B cell (primary cell): ENCODE data around the gene MRPL28. TPM values are rescaled to one million over a fixed set of nuclear protein-coding genes. Genes with fewer than 3 reads are reported as not detected.

Experiments
- ATAC-seq: fragments of 200-7000 bp; cut with Tn5 transposase; one replicate; pipeline ENCODE4 v1.10.0; 2021; ENCODE audit warnings: low read depth, mild to moderate bottlenecking, moderate number of reproducible peaks, moderate library complexity
- CTCF ChIA-PET: fragments of 350-600 bp; sonication (Branson Sonifier 250); formaldehyde crosslinking; loops from one replicate; lab custom pipeline; 2021; ENCODE audit warnings: antibody characterized with exemption, inconsistent platforms; lab: Charles Lee
- POLR2A ChIA-PET: fragments of 350-600 bp; sonication (Branson Sonifier 250); formaldehyde crosslinking; loops from one replicate; lab custom pipeline; 2021; ENCODE audit warnings: antibody characterized with exemption; lab: Charles Lee
- DNase-seq: peaks from one replicate; pipeline ENCODE4 v3.0.0; 2013
- H2AFZ ChIP-seq: 2 replicates; pipeline ENCODE4 v1.6.1; 2012; ENCODE audit warnings: mild to moderate bottlenecking, low read depth, low read length; ENCODE audit not compliant: insufficient read depth, poor library complexity, severe bottlenecking
- H3K27ac ChIP-seq, 2 donors: 1 replicate in 1 of 2; 2 replicates in 1 of 2; pipeline ENCODE4 v1.5.1; 2012 to 2013; ENCODE audit warnings: low read length in 2 of 2, mild to moderate bottlenecking in 2 of 2, moderate library complexity in 1 of 2
- H3K27me3 ChIP-seq, 4 experiments: fragments of 200-600 bp in 1 of 4; sonication (generic) in 1 of 4; replicated peaks in 1 of 4; 1 replicate in 2 of 4; 2 replicates in 2 of 4; pipeline versions ENCODE4 v1.6.1 to v1.7.0; 2013 to 2016; ENCODE audit warnings: low read length in 3 of 4, mild to moderate bottlenecking in 2 of 4, mixed read lengths in 1 of 4, moderate library complexity in 1 of 4; ENCODE audit not compliant: insufficient read depth in 4 of 4, control insufficient read depth in 3 of 4; ENCODE audit errors: control extremely low read depth in 1 of 4
- H3K36me3 ChIP-seq, 2 experiments: replicated peaks in 1 of 2; 1 replicate in 1 of 2; 2 replicates in 1 of 2; pipeline versions ENCODE4 v1.6.1 to v1.7.1; 2013; ENCODE audit warnings: low read length in 1 of 2; ENCODE audit not compliant: insufficient read depth in 2 of 2, control insufficient read depth in 1 of 2; ENCODE audit errors: control extremely low read depth in 1 of 2, extremely low read depth in 1 of 2
- H3K4me1 ChIP-seq, 2 donors: fragments of 200-600 bp in 1 of 2; sonication (generic) in 1 of 2; 1 replicate in 1 of 2; 2 replicates in 1 of 2; pipeline versions ENCODE4 v1.5.1 to v1.6.1; 2013 to 2017; ENCODE audit warnings: low read length in 2 of 2; ENCODE audit not compliant: control insufficient read depth in 2 of 2, insufficient read depth in 2 of 2
- H3K4me2 ChIP-seq: replicated peaks from 2 replicates; pipeline ENCODE3; 2012; ENCODE audit warnings: mild to moderate bottlenecking, low read depth, low read length; ENCODE audit not compliant: poor library complexity, severe bottlenecking
- H3K4me3 ChIP-seq, 5 experiments: fragments of 200-600 bp in 1 of 5; sonication (generic) in 1 of 5; 1 replicate in 3 of 5; 2 replicates in 2 of 5; pipeline versions ENCODE4 v1.5.1 to v1.7.0; 2011 to 2016; ENCODE audit warnings: low read length in 4 of 5, mild to moderate bottlenecking in 4 of 5, low read depth in 2 of 5, control low read depth in 1 of 5, moderate library complexity in 1 of 5; ENCODE audit not compliant: insufficient read depth in 1 of 5; ENCODE audit errors: control extremely low read depth in 1 of 5, extremely low read depth in 1 of 5
- H3K79me2 ChIP-seq: fragments of 200-600 bp; sonication (generic); one replicate; pipeline ENCODE4 v1.6.0; 2016; ENCODE audit warnings: low read length; ENCODE audit not compliant: control insufficient read depth, insufficient read depth
- H3K9ac ChIP-seq: fragments of 200-600 bp; sonication (generic); 2 replicates; pipeline ENCODE4 v1.6.1; 2017; ENCODE audit warnings: mild to moderate bottlenecking, low read length, moderate library complexity
- H3K9me3 ChIP-seq, 3 donors: one replicate each; pipeline versions ENCODE4 v1.6.1 to v1.7.1; 2013; ENCODE audit warnings: low read length in 2 of 3; ENCODE audit not compliant: control insufficient read depth in 2 of 3, insufficient read depth in 1 of 3; ENCODE audit errors: control extremely low read depth in 1 of 3
- H4K20me1 ChIP-seq: 2 replicates; pipeline ENCODE4 v1.6.0; 2012; ENCODE audit warnings: mild to moderate bottlenecking, low read length; ENCODE audit not compliant: insufficient read depth, control insufficient read depth, poor library complexity, severe bottlenecking
- H3K27ac Mint-ChIP-seq: one replicate; pipeline ENCODE4 v1.8.0; 2021; ENCODE audit warnings: mixed read lengths
- H3K27me3 Mint-ChIP-seq: one replicate; pipeline ENCODE4 v1.8.0; 2021; ENCODE audit warnings: mixed read lengths
- H3K4me1 Mint-ChIP-seq: one replicate; pipeline ENCODE4 v1.8.0; 2021; ENCODE audit warnings: mixed read lengths
- H3K4me3 Mint-ChIP-seq: one replicate; pipeline ENCODE4 v1.8.0; 2021; ENCODE audit warnings: mixed read lengths
- H3K9me3 Mint-ChIP-seq: one replicate; pipeline ENCODE4 v1.8.0; 2022; ENCODE audit warnings: mixed read lengths; ENCODE audit not compliant: insufficient read depth
- EZH2 ChIP-seq: IDR thresholded peaks from 2 replicates; pipeline ENCODE4 v1.6.1; 2012; ENCODE audit warnings: borderline replicate concordance, low read depth, mild to moderate bottlenecking, moderate library complexity, low read length; ENCODE audit not compliant: insufficient read depth, poor library complexity, severe bottlenecking
- WGBS: methylation state at CpG from one replicate; pipeline ENCODE4 v1.1.5; 2013; ENCODE audit warnings: missing lambda C conversion rate; ENCODE audit not compliant: insufficient coverage; 5-methylcytosine and 5-hydroxymethylcytosine counted together
- intact Hi-C: fragments of 100-400 bp; cut with micrococcal nuclease; formaldehyde crosslinking; loops from one replicate; pipeline ENCODE4 v1.10.0; 2022
- polyA plus RNA-seq: library from polyadenylated mRNA; depleted of rRNA; stranded (reverse); fragments of >200 nt; gene quantifications from 2 replicates; pipeline ENCODE4 v1.2.3, GENCODE V29; 2012
- total RNA-seq, 2 donors: library from RNA; stranded (reverse); fragments of 120-200 nt in 1 of 2; gene quantifications; 1 replicate in 1 of 2; 2 replicates in 1 of 2; pipeline versions ENCODE4 v1.2.3 to v1.2.4, GENCODE V29; 2013 to 2022
- TF ChIP-seq, protein P1 (sequence below): fragments of 200-600 bp; IDR thresholded peaks from one replicate; pipeline ENCODE4 v1.8.0; 2022; ENCODE audit warnings: antibody characterized with exemption, mild to moderate bottlenecking

MRPL28 gene
- total and polyA plus RNA-seq, 2 donors (not counting 1 experiment from before 2014, with no cell fraction given): 44.3 to 67.7 TPM

DNA sequence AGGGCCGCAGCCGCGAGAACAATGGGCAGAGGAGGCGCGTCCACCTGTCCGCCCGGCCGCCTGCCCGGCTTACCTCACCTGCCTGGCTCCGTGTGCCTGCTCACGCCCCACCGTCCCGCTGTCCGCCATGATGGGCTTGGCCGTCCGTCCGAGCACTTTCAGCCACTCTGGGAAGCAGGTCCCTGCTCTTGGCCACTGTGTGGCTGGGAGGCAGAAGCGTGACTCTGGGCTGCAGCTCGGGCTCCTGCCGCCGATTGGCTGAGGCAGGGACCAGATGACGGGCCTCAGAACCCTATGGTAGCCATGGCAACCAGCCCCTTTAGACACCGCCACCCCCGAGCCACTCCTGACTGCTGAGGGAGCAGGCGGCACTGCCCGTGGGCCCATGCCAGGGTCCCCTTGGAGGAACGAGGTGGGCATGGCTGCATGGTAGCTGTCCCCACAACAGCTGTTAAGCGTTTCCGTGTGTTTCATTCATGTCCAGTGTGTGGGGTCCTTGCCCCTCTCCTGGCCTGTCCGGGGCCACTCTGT is 8.9 kb downstream of the MRPL28 start:
- Mint-ChIP-seq H3K4me1 (peaks cover 4% of the 10 kb centered on the region), H3K27ac (no peak overlapping the region), H3K9me3 (no peaks in the 10 kb centered on the region), H3K27me3 (peaks cover 5% of the 10 kb centered on the region), H3K4me3 (no peak overlapping the region)
- CTCF ChIA-PET: interaction anchor here (0.6 to 3.6 kb wide), 8 partner anchors 126 to 296 kb away, joined by 3 to 63 read pairs (median 6); partner anchors contain the start of gene FAM234A
- Histone ChIP-seq H3K4me1 (peaks cover 0 to 8% of the 10 kb centered on the region in 2 donors), H3K9ac (no peak overlapping the region), H3K27me3 (peaks cover 0 to 10% (median 0%) of the 10 kb centered on the region in 4 experiments), H3K36me3 (no peaks in the 10 kb centered on the region), H3K9me3 (no peaks in the 10 kb centered on the region), H3K4me3 (no peak overlapping the region), H3K79me2 (no peaks in the 10 kb centered on the region), H3K27ac (no peak overlapping the region), H4K20me1 (no peaks in the 10 kb centered on the region), H3K4me2 (no peak overlapping the region), H2AFZ (no peak overlapping the region)
- WGBS: 89% methylated on average over 30 of the region's 30 CpGs
- DNase-seq (no peak), ATAC-seq (no peak)
- intact Hi-C loops: no loop called here
- TF ChIP-seq EZH2: no peak
- TF ChIP-seq, protein P1, sequence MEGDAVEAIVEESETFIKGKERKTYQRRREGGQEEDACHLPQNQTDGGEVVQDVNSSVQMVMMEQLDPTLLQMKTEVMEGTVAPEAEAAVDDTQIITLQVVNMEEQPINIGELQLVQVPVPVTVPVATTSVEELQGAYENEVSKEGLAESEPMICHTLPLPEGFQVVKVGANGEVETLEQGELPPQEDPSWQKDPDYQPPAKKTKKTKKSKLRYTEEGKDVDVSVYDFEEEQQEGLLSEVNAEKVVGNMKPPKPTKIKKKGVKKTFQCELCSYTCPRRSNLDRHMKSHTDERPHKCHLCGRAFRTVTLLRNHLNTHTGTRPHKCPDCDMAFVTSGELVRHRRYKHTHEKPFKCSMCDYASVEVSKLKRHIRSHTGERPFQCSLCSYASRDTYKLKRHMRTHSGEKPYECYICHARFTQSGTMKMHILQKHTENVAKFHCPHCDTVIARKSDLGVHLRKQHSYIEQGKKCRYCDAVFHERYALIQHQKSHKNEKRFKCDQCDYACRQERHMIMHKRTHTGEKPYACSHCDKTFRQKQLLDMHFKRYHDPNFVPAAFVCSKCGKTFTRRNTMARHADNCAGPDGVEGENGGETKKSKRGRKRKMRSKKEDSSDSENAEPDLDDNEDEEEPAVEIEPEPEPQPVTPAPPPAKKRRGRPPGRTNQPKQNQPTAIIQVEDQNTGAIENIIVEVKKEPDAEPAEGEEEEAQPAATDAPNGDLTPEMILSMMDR: no peak
- POLR2A ChIA-PET: no interaction called here

GRCh38 chr16:360698-361336 is 9.5 kb downstream of the MRPL28 start:
- no peaks in the 10 kb centered on the region for H3K9me3 Mint-ChIP-seq
- Histone ChIP-seq H4K20me1 (no peaks in the 10 kb centered on the region), H3K27ac (no peak overlapping the region), H3K4me2 (no peak overlapping the region), H2AFZ (no peak overlapping the region), H3K36me3 (no peaks in the 10 kb centered on the region), H3K4me1 (peaks cover 0 to 8% of the 10 kb centered on the region in 2 donors), H3K79me2 (no peaks in the 10 kb centered on the region), H3K4me3 (no peak overlapping the region), H3K9me3 (no peaks in the 10 kb centered on the region), H3K27me3 (peaks cover 0 to 10% (median 0%) of the 10 kb centered on the region in 4 experiments), H3K9ac (no peak overlapping the region)
- DNase-seq (no peak), ATAC-seq (no peak)
- TF ChIP-seq, protein P1: no peak
- TF ChIP-seq EZH2: no peak
- H3K27ac Mint-ChIP-seq: no peak overlapping the region
- WGBS: 97% methylated on average over 41 of the region's 47 CpGs
- intact Hi-C loops: no loop called here
- peaks cover 5% of the 10 kb centered on the region for H3K27me3 Mint-ChIP-seq
- H3K4me3 Mint-ChIP-seq: no peak overlapping the region
- H3K4me1 Mint-ChIP-seq: peaks cover 4% of the 10 kb centered on the region
- ChIA-PET CTCF (interaction anchor here (1.1 to 3.6 kb wide), 4 partner anchors 243 to 295 kb away, joined by 4 to 63 read pairs (median 21); no protein-coding TSS in a partner anchor), POLR2A (no interaction called here)
